Fibroblast of skin of scalp (primary cell): ENCODE measurements around the gene CCL5.

Experiments used
- DNase-seq: peaks from one replicate; pipeline ENCODE4 v3.0.0-alpha.2; 2013

CCL5 gene

DNA sequence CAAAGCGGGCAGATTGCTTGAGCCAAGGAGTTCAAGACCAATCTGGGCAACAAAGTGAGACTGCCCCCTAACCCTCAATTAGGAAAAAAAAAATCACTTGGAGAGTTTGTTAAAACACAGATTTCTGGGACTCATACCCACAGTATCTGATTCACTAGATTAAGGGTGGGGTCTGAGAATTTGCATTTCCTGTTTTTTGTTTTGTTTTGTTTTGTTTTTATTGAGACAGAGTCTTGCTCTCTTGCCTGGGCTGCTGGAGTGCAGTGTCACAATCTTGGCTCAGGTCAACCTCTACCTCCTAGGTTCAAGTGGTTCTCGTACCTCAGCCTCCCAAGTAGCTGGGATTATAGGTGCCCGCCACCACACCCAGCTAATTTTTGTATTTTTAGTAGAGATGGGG is 12.6 kb downstream of the CCL5 start:
- DNase-seq = no peak

DNA sequence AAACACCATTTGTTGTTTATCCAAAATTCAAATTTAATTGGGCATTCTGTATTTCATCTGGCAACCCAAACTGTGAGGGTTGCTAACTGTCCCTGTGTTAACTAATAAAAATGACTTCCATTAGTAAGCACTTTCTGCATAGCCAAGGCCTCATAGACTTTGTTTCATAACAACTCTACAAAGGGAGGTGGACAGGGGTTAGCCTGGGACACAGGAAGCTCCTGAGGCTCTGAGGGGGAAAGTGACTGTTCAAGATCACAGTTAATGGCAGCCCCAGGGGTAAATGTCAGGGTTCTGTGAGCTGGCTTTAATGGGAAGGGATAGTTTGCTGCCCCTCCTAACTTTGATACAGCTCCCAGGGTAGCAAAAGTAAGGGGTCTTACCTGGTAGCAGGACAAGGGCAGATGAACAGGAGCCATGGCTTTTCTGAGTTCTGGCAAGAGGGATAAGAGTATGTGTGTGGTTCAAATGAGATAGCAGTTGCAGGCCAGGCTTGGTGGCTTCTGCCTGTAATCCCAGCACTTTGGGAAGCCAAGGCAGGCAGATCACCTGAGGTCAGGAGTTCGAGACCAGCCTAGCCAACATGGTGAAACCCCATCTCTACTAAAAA is 13.7 kb downstream of the CCL5 start:
- DNase-seq = no peak

DNA sequence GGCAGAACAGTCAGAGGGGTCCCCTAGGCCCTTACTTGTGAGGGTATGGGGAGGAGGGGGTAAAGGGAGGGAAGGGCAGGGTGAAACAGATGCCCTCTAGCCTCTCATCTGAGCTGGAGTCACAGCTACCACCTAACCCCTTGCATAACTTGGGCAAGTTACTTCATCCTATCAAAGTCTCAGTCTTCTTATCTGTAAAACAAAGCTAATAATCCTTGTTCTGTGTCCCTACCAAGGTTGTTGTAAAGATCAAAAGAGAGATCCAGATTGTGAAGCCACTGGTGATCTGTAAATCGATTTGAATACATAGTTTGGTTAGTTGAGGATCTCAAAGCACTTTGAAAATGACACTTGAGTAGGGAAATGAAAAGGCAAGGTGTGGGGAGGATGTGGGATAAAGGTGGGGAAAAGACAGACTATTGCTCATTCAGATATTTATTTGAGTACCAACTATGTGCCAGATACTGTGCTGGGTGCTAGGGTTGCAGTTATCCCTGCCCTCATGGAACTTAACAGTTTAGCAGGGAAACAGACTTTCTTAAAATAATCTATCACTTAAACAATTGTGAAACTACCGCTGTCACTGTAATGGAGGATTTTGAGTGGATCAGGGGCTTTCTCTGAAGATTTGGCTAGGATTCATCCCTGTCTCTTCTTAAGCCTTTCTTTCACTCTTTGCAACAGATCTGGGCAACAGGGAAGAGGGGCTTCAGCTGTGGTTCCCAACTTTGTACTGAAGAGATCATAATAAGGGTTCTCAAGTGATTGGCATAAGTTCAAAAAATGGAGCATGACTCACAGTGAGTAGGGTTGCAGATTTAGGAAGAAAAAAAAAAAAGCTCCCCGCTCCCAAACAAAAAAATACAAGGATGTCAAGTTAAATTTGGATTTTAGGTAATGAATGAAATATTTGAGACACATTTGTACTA is 14.5 kb downstream of the CCL5 start:
- DNase-seq = peak; percentile 49

DNA sequence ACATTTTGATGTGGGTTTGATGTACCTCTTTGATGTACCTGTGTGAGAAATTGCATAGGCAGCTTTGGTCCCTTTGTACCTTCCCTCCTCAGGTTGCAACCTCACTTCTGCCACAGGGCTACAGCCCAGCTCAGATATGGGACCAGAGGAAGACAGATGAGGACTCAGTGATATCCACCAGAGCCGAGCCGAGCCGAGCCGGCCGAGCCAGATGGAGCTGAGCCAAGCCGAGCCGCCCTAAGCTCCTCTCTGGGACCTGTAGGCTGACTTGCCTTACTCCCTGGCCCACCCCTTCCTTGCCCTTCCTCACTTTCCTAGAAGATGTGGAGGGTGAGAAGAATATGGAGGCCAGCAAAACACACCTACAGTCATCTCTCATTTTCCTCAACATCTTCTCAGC is 15.3 kb downstream of the CCL5 start:
- no peak for DNase-seq

DNA sequence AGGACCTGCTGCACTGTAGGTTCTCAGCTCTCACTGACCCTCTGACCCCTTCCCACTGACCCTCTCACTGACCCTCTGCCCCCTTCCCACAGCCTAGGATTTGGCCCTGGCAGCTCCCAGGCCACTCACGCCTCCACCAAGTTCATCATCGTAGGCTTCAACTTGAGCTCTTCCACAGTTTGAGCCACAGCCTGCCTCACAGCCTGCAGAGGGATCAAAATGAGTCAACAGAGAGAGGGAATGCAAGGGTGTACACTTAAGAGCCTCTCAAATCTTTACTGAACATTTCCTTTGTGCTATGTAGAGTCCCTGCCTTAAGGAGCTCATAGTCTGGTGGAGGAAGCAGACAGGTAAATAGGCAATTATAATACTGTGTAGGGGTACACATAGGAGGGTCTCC is 23.6 kb downstream of the CCL5 start:
- no peak for DNase-seq

DNA sequence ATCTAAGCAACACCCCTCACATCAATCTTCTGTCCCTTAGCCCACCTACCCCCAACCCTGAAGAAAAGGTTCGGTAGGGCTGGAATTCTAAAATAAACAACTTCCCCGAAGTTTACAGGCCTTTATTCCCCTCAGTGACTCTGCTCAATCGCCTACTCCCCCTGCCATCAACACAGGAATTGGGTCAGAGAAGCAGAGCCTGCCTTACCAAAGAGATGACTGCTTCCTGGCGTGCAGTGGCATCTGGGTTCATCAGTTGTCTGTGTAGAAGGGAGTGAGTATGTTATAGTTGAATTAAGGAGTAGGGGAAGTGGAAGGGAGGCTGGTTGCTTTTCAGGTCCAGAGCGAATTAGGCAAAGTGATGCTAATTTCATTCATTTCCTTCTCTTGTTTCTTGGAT is 24.2 kb downstream of the CCL5 start:
- DNase-seq = no peak

DNA sequence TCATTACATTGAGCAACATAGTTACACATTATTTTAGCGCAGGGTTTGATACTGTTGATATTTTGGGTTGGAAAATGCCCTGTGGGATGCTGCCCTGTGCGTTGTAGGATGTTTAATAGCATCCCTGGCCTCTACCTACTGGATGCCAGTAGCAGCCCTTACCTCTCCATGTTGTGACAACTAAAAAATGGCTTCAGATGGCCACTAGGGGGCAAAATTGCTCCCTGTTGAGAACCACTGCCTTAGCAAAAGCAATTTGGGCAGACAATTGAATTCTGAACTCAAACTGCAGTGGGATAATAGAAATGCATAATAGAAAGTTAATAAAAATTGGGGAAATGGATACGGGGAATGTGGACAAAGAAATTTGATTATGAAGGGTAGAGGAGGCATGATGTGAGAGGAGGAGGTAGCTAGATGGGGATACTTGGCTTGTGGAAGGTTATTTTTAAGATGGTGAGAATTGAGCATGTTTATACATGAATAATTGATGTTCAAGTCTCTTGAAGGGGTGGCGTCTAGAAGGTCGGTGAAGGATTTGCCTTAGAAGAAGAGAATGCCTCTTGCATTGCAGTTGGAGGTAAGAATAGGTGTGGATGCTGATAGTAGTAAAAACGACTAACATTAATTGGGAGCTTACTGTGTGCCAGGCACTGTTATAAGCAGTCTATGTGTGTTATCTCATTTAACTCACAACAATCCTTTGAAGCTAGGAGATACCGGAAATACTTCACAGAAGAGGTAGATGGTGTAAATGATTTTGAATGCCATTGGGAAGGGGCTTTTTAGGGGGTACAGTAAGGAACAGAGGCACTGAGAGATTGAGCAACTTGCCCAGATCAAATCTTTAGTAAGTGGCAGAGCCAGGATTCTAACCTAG is 30.5 kb downstream of the CCL5 start:
- peak; percentile 67 for DNase-seq

DNA sequence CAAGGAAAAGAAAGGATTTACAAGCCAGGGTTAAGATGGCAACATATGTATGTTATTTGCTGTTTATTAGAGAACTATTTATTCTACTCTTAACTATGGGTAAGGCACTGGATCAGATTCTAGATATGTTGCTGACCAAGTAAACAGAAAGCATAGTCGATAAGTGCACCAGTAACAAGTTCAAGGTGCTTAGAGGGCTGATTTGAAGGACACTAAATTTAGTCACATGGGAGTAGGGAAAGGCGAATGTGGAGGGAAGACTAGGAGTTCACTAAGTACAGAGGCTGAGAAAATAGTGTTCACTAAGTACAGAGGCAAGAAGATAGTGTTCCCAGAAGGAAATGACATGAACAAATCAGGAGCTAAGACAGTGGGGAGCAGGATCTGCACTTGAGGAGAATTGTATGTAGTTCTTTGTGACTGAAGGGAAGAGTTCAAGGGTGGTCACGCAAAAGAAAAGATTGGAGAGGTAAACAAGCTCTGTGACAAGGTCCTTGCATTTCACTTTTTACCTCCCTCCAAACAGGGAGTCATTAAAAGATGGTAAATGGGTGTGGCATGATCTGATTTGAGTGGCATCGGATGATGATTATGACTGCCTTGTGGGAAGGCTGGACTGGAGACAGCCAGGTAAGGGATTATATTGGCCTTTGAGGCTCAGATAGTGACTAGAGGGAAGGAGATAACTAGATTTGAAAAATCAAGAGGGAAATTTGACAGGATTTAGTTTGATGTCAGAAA is 32.4 kb downstream of the CCL5 start:
- DNase-seq = no peak

DNA sequence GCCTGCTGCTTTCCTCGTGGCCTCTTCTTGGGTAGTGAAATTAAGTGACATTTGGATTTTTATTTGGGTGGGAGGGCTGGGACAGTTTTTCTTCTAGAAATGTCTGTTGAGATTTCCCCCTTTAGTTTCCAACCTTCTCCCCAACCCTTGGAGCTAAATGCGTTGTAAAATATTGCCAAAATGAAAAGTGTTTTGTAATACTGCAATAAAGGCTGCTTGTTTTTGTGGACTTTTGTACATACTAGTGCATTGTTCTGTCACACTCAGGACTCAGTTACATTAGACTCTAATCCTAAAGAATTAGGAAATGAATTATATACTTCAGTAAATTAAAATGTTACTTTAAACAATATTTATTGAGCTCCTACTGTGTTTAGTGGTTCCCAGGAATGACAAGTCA is 33.2 kb downstream of the CCL5 start:
- DNase-seq = no peak

DNA sequence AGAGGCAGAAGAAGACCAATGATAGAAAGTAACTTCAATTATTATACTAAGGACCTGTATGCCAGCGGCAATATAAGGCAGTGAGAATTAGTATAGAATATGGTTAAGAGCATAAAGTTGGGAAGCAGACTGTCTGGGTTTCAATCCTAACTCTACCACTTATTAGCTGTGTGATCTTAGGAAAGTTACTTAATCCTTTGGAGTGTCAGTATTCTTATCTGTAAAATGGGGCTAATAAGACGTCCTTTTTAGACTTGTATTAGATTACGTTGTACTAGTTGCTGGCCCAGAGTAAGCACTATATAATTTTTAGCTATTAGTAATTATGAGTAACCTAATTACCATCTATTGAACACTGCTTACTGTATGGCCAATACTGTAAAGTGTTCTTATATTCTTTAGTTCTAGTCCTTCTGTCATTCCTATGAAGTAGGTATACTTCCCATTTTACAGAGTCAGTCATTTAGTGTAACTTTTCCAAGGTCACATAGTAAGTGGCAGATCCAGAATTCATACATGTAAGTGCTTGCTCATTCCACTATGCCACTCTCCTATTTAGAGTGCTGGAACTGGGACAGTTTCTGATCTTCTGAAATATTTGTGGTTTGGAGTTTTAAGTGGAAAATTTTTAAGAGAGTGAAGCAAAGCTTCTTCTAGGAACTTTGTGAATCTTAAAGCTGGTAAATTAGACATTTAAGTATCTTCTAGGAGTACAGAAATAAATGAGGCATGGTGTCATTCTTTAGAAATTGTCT is 33.9 kb downstream of the CCL5 start:
- peak; percentile 32 for DNase-seq

DNA sequence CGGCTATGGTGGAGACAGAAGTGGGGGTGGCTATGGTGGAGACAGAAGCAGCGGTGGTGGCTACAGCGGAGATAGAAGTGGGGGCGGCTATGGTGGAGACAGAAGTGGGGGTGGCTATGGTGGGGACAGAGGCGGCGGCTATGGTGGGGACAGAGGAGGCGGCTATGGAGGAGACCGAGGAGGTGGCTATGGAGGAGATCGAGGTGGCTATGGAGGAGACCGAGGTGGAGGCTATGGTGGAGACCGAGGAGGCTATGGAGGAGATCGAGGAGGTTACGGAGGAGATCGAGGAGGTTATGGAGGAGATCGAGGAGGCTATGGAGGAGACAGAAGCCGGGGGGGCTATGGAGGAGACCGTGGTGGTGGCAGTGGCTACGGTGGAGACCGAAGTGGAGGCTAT is 35.6 kb downstream of the CCL5 start:
- DNase-seq = no peak

DNA sequence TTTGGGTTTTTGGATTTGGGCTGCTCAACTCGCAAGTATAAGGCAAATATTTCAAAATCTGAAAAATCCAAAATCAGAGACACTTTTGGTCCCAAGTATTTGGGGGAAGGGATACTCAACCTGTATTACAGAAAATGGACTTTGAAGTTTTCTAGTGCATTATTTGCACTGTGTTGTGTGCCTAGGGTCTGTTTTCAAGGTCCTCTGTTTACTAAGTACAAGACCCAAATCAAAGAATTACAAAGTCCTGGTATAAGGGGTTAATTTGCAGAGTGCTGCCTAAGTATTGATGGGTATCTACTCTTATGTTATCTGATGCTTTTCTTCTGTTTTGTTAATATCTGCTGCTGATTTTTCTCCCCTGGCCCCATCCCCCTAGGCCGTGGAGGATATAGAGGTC is 36.5 kb downstream of the CCL5 start:
- DNase-seq = no peak

DNA sequence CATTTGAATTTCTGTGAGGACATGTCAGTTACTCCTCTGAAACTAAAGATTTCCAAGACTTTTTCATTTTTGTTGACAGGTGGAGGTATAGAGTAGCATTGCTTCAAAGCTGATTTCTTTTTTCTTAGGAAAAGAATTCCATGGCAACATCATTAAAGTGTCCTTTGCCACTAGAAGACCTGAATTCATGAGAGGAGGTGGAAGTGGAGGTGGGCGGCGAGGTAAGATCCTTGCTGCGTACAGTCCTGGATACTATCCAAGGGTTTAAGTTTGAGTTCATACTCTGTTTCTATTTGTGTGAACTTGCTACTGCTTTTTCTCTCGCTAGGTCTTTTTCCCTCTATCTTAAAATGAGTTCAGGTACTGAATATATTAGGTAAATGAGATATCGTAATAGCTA is 37.9 kb downstream of the CCL5 start:
- DNase-seq = no peak

DNA sequence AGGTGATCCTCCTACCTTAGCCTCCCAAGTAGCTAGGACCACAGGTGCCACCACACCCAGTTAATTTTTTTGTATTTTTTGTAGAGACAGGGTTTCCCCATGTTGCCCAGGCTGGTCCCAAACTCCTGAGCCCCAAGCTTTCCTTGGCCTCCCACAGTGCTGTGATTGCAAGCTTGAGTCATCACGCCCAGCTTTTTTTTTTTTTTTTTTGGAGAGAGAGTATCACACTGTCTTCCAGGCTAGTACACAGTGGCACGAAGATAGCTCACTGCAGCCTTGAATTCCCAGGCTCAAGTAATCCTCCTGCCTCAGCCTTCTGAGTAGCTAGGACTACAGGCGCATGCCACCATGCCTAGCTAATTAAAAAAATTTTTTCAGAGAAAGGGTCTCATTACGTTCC is 38.7 kb downstream of the CCL5 start:
- DNase-seq = peak; percentile 7

DNA sequence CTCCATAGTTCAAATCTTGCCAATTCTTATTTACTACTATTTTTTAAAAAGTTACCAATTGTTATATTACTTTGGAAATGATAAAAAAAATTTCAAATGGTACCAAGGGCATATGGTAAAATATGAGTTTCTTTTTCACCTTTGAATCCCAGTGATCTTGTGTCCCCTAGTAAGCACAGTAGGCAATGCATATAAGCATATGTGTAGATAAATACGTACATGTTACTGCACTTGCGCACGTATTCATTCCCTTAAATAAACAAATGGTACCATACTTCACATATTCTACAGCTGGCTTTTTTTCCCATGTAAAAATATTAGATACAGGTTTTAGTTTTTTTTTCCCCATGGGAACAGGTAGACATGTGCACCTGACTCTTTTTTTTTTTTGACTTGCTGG is 39.1 kb downstream of the CCL5 start:
- no peak for DNase-seq

DNA sequence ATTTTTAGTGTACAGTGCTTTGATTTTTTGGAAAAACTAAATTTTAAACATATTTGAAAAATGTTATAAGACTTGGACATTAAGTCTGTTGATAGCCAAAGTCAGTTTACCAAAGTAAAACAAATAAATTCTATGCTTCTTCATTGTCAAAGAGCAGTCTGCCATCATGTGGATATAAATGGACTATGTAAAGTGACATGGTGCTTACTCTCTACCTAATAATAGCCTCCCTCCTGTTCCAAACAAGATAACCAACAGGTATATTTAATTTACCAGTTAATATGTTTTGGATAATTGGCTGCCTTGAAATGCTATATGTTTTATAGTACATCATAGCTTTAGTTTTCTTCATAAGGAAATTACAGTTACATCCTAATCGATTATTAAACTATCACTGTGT is 55.0 kb downstream of the CCL5 start:
- no peak for DNase-seq
